Measurements from ENCODE around the gene SETBP1. TPM values are rescaled to one million over a fixed set of nuclear protein-coding genes. Genes with fewer than 3 reads are reported as not detected.

SETBP1 gene
- total RNA-seq, 1 experiment from 2014 or later = 9.6 TPM

- H3K4me3 Mint-ChIP-seq = no peak overlapping the region
- H3K9me3 Mint-ChIP-seq = no peaks in the 10 kb centered on the region
- ChIA-PET CTCF (no interaction called here), POLR2A (no interaction called here)
- no peaks in the 10 kb centered on the region for H3K36me3 Mint-ChIP-seq
- peaks cover 41% of the 10 kb centered on the region for H3K4me1 Mint-ChIP-seq
- DNase-seq (ENCODE audit: low spot score) = no peak
- H3K27me3 Mint-ChIP-seq (ENCODE audit: low read depth) = no peaks in the 10 kb centered on the region
- H3K27ac Mint-ChIP-seq = peak overlapping the region; percentile 5; the same call in 1 of the 2 replicates
- ATAC-seq = no peak
- no peak for TF ChIP-seq AR (CRISPR knock-in tag; IDR thresholded peaks at IDR 0.05)
- no peak for TF ChIP-seq ZNF532 (CRISPR knock-in tag; IDR thresholded peaks at IDR 0.05; ENCODE audit: borderline replicate concordance)
- no peak for TF ChIP-seq NFATC4 (CRISPR knock-in tag; IDR thresholded peaks at IDR 0.05)
- no peak for TF ChIP-seq ZNF512 (CRISPR knock-in tag; IDR thresholded peaks at IDR 0.05; ENCODE audit: borderline replicate concordance)
- no peak for TF ChIP-seq HMGA2 (CRISPR knock-in tag; IDR thresholded peaks at IDR 0.05)
- no peak for TF ChIP-seq USF1 (CRISPR knock-in tag; IDR thresholded peaks at IDR 0.05)
- no peak for TF ChIP-seq ZNF263 (CRISPR knock-in tag; IDR thresholded peaks at IDR 0.05; ENCODE audit: low read depth)
- no peak for TF ChIP-seq RELA (CRISPR knock-in tag; IDR thresholded peaks at IDR 0.05; ENCODE audit: borderline replicate concordance)
- no peak for TF ChIP-seq ZNF219 (CRISPR knock-in tag; IDR thresholded peaks at IDR 0.05; ENCODE audit: borderline replicate concordance)
- TF ChIP-seq PRDM15 (CRISPR knock-in tag; IDR thresholded peaks at IDR 0.05) = no peak
- no peak for TF ChIP-seq ZNF138 (CRISPR knock-in tag; conservative IDR thresholded peaks at IDR 0.05)
- no peak for TF ChIP-seq NR1H2 (CRISPR knock-in tag; IDR thresholded peaks at IDR 0.05)
- no peak for TF ChIP-seq HMGXB4 (CRISPR knock-in tag; IDR thresholded peaks at IDR 0.05)
- TF ChIP-seq TEAD4 (CRISPR knock-in tag; IDR thresholded peaks at IDR 0.05) = no peak
- no peak for TF ChIP-seq EMX1 (CRISPR knock-in tag; IDR thresholded peaks at IDR 0.05)
- no peak for TF ChIP-seq ZNF396 (CRISPR knock-in tag; IDR thresholded peaks at IDR 0.05; ENCODE audit: borderline replicate concordance)
These were observed 138.1 kb downstream of the SETBP1 start for GRCh38 chr18:44818668-44819403.
